ENCODE measurements around the gene SPDL1. TPM values are rescaled to one million over a fixed set of nuclear protein-coding genes. Genes with fewer than 3 reads are reported as not detected.

Gene SPDL1
- total RNA-seq, 1 donor = 10.9 TPM

- peak; percentile 71 for DNase-seq (ENCODE audit: insufficient read length, low spot score, missing footprints)
- H3K27ac ChIP-seq (ENCODE audit: low read depth, low read length) = no peak overlapping the region
- H3K36me3 ChIP-seq (ENCODE audit: insufficient read depth, low read length) = no peaks in the 10 kb centered on the region
- peaks cover 15% of the 10 kb centered on the region for H3K4me1 ChIP-seq (ENCODE audit: insufficient read depth, low read length)
- H2AFZ ChIP-seq (ENCODE audit: low read length) = peak overlapping the region; percentile 12
- no peaks in the 10 kb centered on the region for H3K27me3 ChIP-seq (ENCODE audit: insufficient read depth, low read length)
- TF ChIP-seq CTCF (IDR thresholded peaks at IDR 0.05; ENCODE audit: extremely low read depth, low read depth, low read length) = no peak
- H3K4me2 ChIP-seq (ENCODE audit: insufficient read depth, low read length) = no peak overlapping the region
- H3K9me3 ChIP-seq (ENCODE audit: low read depth, low read length) = no peaks in the 10 kb centered on the region
- no peaks in the 10 kb centered on the region for H3K79me2 ChIP-seq (ENCODE audit: insufficient read depth, low read length)
- H4K20me1 ChIP-seq (ENCODE audit: insufficient read depth, low read length) = no peaks in the 10 kb centered on the region
- no peak overlapping the region for H3K4me3 ChIP-seq (ENCODE audit: insufficient read depth, low read length)
Observed at GRCh38 chr5:169648725-169649310, 65.2 kb downstream of the SPDL1 start.

GRCh38 chr5:169649486-169649885 is 65.9 kb downstream of the SPDL1 start:
- Histone ChIP-seq H3K36me3 (ENCODE audit: insufficient read depth, low read length) (no peaks in the 10 kb centered on the region), H3K4me1 (ENCODE audit: insufficient read depth, low read length) (peaks cover 15% of the 10 kb centered on the region), H2AFZ (ENCODE audit: low read length) (no peak overlapping the region), H3K27ac (ENCODE audit: low read depth, low read length) (no peak overlapping the region), H3K4me3 (ENCODE audit: insufficient read depth, low read length) (no peak overlapping the region), H3K27me3 (ENCODE audit: insufficient read depth, low read length) (no peaks in the 10 kb centered on the region), H4K20me1 (ENCODE audit: insufficient read depth, low read length) (no peaks in the 10 kb centered on the region), H3K9me3 (ENCODE audit: low read depth, low read length) (no peaks in the 10 kb centered on the region), H3K79me2 (ENCODE audit: insufficient read depth, low read length) (no peaks in the 10 kb centered on the region), H3K4me2 (ENCODE audit: insufficient read depth, low read length) (no peak overlapping the region)
- no peak for DNase-seq (ENCODE audit: insufficient read length, low spot score, missing footprints)
- TF ChIP-seq CTCF (IDR thresholded peaks at IDR 0.05; ENCODE audit: extremely low read depth, low read depth, low read length) = no peak

- H3K4me2 ChIP-seq (ENCODE audit: insufficient read depth, low read length) = peak overlapping the region; percentile 23
- DNase-seq (ENCODE audit: insufficient read length, low spot score, missing footprints) = peak; percentile 84
- no peaks in the 10 kb centered on the region for H3K79me2 ChIP-seq (ENCODE audit: insufficient read depth, low read length)
Observed at GRCh38 chr5:169650701-169651331, 67.2 kb downstream of the SPDL1 start.

More at GRCh38 chr5:169650701-169651331, 67.2 kb downstream of the SPDL1 start:
- peak overlapping the region; percentile 42 for H3K27ac ChIP-seq (ENCODE audit: low read depth, low read length)
- no peak for TF ChIP-seq CTCF (IDR thresholded peaks at IDR 0.05; ENCODE audit: extremely low read depth, low read depth, low read length)
- no peaks in the 10 kb centered on the region for H3K36me3 ChIP-seq (ENCODE audit: insufficient read depth, low read length)
- H2AFZ ChIP-seq (ENCODE audit: low read length) = peak overlapping the region; percentile 81
- H3K27me3 ChIP-seq (ENCODE audit: insufficient read depth, low read length) = no peaks in the 10 kb centered on the region
- no peak overlapping the region for H3K4me3 ChIP-seq (ENCODE audit: insufficient read depth, low read length)
- H4K20me1 ChIP-seq (ENCODE audit: insufficient read depth, low read length) = no peaks in the 10 kb centered on the region
- H3K9me3 ChIP-seq (ENCODE audit: low read depth, low read length) = no peaks in the 10 kb centered on the region
- peaks cover 15% of the 10 kb centered on the region for H3K4me1 ChIP-seq (ENCODE audit: insufficient read depth, low read length)

All from osteoblast (primary cell).